ENCODE measurements around the gene KCNK15.

The KCNK15 gene

DNA sequence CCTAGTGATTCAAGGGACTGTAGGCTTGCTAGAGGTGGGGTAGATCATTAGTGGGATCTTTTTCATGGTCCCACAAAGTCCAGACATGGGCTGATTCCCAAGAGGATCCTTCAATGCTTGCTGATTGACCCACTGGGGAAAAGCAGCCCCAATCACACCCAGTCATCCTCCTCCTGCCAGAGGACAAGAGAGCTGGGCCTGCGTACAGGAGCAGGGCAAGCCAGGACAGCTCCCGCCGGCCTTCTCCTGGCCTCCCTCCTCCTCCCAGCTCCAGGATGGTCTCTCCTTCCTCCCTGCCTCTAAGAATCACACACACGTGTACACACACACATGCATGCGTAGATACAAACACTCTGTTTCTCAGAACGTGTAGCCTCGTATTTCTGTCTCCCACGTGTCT is 27.0 kb downstream of the KCNK15 start:
- H3K9me3 ChIP-seq (ENCODE audit: control insufficient read depth in 2 of 2, low read length in 2 of 2), result no peaks in the 10 kb centered on the region
- peaks cover 0 to 47% of the 10 kb centered on the region in 2 donors for H3K27me3 ChIP-seq (ENCODE audit: control insufficient read depth in 1 of 2, insufficient read depth in 2 of 2, low read length in 2 of 2)
- H3K27ac ChIP-seq (ENCODE audit: low read length), result no peak overlapping the region

DNA sequence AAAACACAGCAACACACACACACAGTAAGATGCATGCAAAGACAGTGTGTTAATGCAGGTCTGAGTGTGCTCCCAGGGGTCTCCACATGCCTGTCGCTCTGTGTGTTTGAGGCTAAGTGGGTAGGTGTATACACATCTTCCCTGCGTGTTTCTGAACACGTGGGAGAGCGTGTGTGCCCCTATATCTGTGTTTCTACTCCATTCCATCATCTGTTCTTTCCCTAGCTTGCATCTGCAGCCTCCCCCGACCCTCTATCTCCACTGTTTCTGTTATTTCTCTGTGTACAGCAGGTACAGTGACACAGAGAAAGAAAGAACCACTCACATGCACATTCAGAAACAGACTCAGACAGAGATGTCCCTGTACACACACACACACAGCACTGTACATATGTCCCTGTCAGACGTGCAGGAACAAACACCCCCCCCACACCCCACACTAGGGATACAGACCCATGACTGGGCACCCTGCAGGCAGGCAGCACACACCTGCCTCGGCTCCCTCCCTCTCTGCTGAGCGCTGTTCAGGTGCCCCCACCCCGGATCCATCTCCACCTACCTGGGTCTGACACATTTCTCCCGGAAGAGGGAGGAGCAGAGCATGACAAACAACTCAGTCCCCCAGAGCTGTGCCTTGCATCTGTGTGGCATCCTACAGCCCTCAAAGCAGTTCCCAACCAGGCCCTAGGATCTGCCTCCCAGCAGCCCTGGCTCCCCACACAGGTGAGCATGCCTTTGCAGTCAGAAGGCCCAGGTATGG is 27.6 kb downstream of the KCNK15 start:
- no peak overlapping the region for H3K4me3 ChIP-seq (ENCODE audit: low read length in 2 of 2)
- H3K9me3 ChIP-seq (ENCODE audit: control insufficient read depth in 2 of 2, low read length in 2 of 2), result no peaks in the 10 kb centered on the region
- no peak overlapping the region for H3K9ac ChIP-seq (ENCODE audit: low read length in 2 of 2)
- H3K36me3 ChIP-seq (ENCODE audit: control insufficient read depth in 2 of 2, insufficient read depth in 2 of 2, low read length in 2 of 2), result no peaks in the 10 kb centered on the region
- H3K4me1 ChIP-seq (ENCODE audit: control insufficient read depth, insufficient read depth, low read length), result no peaks in the 10 kb centered on the region
- peaks cover 0 to 44% of the 10 kb centered on the region in 2 donors for H3K27me3 ChIP-seq (ENCODE audit: control insufficient read depth in 1 of 2, insufficient read depth in 2 of 2, low read length in 2 of 2)
- H3K27ac ChIP-seq (ENCODE audit: low read length), result no peak overlapping the region

More for the DNA sequence above, 27.0 kb downstream of the KCNK15 start:
- Histone ChIP-seq H3K4me3 (ENCODE audit: low read length in 2 of 2) (no peak overlapping the region), H3K9ac (ENCODE audit: low read length in 2 of 2) (no peak overlapping the region), H3K4me1 (ENCODE audit: control insufficient read depth, insufficient read depth, low read length) (no peaks in the 10 kb centered on the region), H3K36me3 (ENCODE audit: control insufficient read depth in 2 of 2, insufficient read depth in 2 of 2, low read length in 2 of 2) (no peaks in the 10 kb centered on the region)

DNA sequence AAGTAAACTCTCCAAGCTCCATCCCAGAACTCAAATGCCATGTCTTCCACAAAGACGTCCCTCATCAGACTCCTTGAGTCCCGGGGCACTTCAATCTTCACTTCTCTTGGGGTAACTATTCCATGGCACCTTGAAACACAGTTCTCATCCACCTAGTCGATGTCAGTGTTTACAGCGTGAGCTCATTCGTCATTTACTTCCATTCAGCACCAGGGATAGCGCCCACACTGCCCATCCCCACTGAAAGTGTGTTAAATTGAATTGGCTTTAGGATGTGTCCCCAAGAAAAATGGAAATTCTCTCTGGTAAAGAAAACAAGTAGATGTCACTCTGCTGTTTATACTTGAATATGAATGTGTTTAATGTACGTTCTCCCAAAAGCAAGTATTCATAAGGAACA is 31.3 kb downstream of the KCNK15 start:
- Histone ChIP-seq H3K4me1 (ENCODE audit: control insufficient read depth, insufficient read depth, low read length) (no peaks in the 10 kb centered on the region), H3K9ac (ENCODE audit: low read length in 2 of 2) (no peak overlapping the region), H3K9me3 (ENCODE audit: control insufficient read depth in 2 of 2, low read length in 2 of 2) (peaks cover 0 to 4% of the 10 kb centered on the region in 2 donors), H3K27ac (ENCODE audit: low read length) (no peak overlapping the region), H3K4me3 (ENCODE audit: low read length in 2 of 2) (no peak overlapping the region), H3K36me3 (ENCODE audit: control insufficient read depth in 2 of 2, insufficient read depth in 2 of 2, low read length in 2 of 2) (no peaks in the 10 kb centered on the region), H3K27me3 (ENCODE audit: control insufficient read depth in 1 of 2, insufficient read depth in 2 of 2, low read length in 2 of 2) (peaks cover 0 to 27% of the 10 kb centered on the region in 2 donors)

DNA sequence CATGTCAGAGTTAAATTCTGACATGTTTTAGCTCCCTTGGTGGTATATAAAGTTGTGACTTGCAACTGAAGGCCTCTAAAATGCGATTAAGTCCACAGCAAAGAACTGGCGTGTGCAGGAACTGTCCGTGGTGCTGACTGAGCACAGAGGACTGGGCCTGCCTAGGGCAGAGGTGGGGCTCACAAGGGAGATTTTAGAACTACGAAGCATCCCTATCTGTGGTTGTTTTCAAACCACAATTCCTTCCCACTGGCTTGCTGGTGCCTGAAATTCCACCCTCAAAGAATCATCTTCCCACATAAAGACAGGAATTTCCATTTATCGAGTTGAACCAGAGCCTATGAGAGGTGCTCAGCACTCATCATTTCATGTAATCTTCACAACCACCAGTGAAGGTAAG is 34.6 kb downstream of the KCNK15 start:
- Histone ChIP-seq H3K9ac (ENCODE audit: low read length in 2 of 2) (no peak overlapping the region), H3K4me1 (ENCODE audit: control insufficient read depth, insufficient read depth, low read length) (no peaks in the 10 kb centered on the region), H3K36me3 (ENCODE audit: control insufficient read depth in 2 of 2, insufficient read depth in 2 of 2, low read length in 2 of 2) (no peaks in the 10 kb centered on the region), H3K27me3 (ENCODE audit: control insufficient read depth in 1 of 2, insufficient read depth in 2 of 2, low read length in 2 of 2) (peaks cover 0 to 10% of the 10 kb centered on the region in 2 donors), H3K27ac (ENCODE audit: low read length) (no peak overlapping the region), H3K9me3 (ENCODE audit: control insufficient read depth in 2 of 2, low read length in 2 of 2) (peaks cover 0 to 6% of the 10 kb centered on the region in 2 donors), H3K4me3 (ENCODE audit: low read length in 2 of 2) (no peak overlapping the region)

DNA sequence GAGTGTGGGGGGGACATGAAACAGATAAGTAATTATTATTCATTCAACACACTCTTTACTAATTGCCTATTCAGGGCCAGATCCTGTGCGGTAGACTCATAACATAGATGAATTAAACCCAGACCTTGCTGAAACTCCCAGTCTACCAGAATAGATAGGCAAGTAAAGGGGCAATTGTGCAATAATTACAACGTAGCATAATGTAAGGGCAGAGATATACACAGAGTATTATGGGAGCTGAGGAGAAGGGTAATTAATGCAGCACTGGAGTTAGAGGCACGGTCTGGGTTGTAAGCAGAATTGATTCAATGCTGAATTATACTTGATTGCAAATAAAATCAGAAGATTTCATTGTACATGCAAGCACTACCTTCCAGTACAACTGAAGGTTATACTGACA is 35.5 kb downstream of the KCNK15 start:
- Histone ChIP-seq H3K4me3 (ENCODE audit: low read length in 2 of 2) (no peak overlapping the region), H3K9ac (ENCODE audit: low read length in 2 of 2) (no peak overlapping the region), H3K27me3 (ENCODE audit: control insufficient read depth in 1 of 2, insufficient read depth in 2 of 2, low read length in 2 of 2) (peaks cover 0 to 7% of the 10 kb centered on the region in 2 donors), H3K9me3 (ENCODE audit: control insufficient read depth in 2 of 2, low read length in 2 of 2) (peaks cover 0 to 6% of the 10 kb centered on the region in 2 donors), H3K4me1 (ENCODE audit: control insufficient read depth, insufficient read depth, low read length) (no peaks in the 10 kb centered on the region), H3K36me3 (ENCODE audit: control insufficient read depth in 2 of 2, insufficient read depth in 2 of 2, low read length in 2 of 2) (no peaks in the 10 kb centered on the region), H3K27ac (ENCODE audit: low read length) (no peak overlapping the region)

- no peak overlapping the region for H3K4me3 ChIP-seq (ENCODE audit: low read length in 2 of 2)
- H3K36me3 ChIP-seq (ENCODE audit: control insufficient read depth in 2 of 2, insufficient read depth in 2 of 2, low read length in 2 of 2), result no peaks in the 10 kb centered on the region
- H3K9me3 ChIP-seq (ENCODE audit: control insufficient read depth in 2 of 2, low read length in 2 of 2), result peaks cover 0 to 6% of the 10 kb centered on the region in 2 donors
- H3K9ac ChIP-seq (ENCODE audit: low read length in 2 of 2), result no peak overlapping the region
- no peaks in the 10 kb centered on the region for H3K4me1 ChIP-seq (ENCODE audit: control insufficient read depth, insufficient read depth, low read length)
- H3K27me3 ChIP-seq (ENCODE audit: control insufficient read depth in 1 of 2, insufficient read depth in 2 of 2, low read length in 2 of 2), result peaks cover 0 to 7% of the 10 kb centered on the region in 2 donors
- H3K27ac ChIP-seq (ENCODE audit: low read length), result no peak overlapping the region
Measured at GRCh38 chr20:44781791-44782190, 36.1 kb downstream of the KCNK15 start.

GRCh38 chr20:44784688-44785087 is 39.0 kb downstream of the KCNK15 start:
- Histone ChIP-seq H3K4me3 (ENCODE audit: low read length in 2 of 2) (no peak overlapping the region), H3K27ac (ENCODE audit: low read length) (no peak overlapping the region), H3K4me1 (ENCODE audit: control insufficient read depth, insufficient read depth, low read length) (no peaks in the 10 kb centered on the region), H3K9me3 (ENCODE audit: control insufficient read depth in 2 of 2, low read length in 2 of 2) (peaks cover 0 to 6% of the 10 kb centered on the region in 2 donors), H3K27me3 (ENCODE audit: control insufficient read depth in 1 of 2, insufficient read depth in 2 of 2, low read length in 2 of 2) (peaks cover 0 to 4% of the 10 kb centered on the region in 2 donors), H3K36me3 (ENCODE audit: control insufficient read depth in 2 of 2, insufficient read depth in 2 of 2, low read length in 2 of 2) (no peaks in the 10 kb centered on the region), H3K9ac (ENCODE audit: low read length in 2 of 2) (no peak overlapping the region)

DNA sequence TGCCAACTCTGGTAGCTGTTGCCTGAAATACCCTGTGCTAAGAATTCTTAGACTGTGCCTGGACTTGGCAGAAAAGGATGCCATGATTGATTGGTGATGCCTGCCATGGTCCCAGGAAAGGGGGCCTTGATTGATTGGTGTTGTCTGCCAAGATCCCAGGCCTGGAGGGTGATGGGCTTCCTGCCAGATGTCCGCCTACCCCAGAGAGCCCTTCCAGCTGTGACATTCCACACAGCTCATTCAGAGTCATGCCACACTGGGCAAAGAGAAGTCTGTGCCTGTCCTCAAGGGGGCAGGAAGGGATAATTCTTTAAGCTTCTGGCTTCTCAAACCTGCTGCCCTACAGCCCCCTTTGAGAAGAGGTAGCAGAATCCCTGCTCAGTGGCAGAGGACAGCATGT is 40.1 kb downstream of the KCNK15 start:
- Histone ChIP-seq H3K36me3 (ENCODE audit: control insufficient read depth in 2 of 2, insufficient read depth in 2 of 2, low read length in 2 of 2) (no peaks in the 10 kb centered on the region), H3K9ac (ENCODE audit: low read length in 2 of 2) (no peak overlapping the region), H3K4me1 (ENCODE audit: control insufficient read depth, insufficient read depth, low read length) (no peaks in the 10 kb centered on the region), H3K9me3 (ENCODE audit: control insufficient read depth in 2 of 2, low read length in 2 of 2) (peaks cover 0 to 6% of the 10 kb centered on the region in 2 donors), H3K4me3 (ENCODE audit: low read length in 2 of 2) (no peak overlapping the region), H3K27me3 (ENCODE audit: control insufficient read depth in 1 of 2, insufficient read depth in 2 of 2, low read length in 2 of 2) (peaks cover 0 to 7% of the 10 kb centered on the region in 2 donors), H3K27ac (ENCODE audit: low read length) (no peak overlapping the region)

DNA sequence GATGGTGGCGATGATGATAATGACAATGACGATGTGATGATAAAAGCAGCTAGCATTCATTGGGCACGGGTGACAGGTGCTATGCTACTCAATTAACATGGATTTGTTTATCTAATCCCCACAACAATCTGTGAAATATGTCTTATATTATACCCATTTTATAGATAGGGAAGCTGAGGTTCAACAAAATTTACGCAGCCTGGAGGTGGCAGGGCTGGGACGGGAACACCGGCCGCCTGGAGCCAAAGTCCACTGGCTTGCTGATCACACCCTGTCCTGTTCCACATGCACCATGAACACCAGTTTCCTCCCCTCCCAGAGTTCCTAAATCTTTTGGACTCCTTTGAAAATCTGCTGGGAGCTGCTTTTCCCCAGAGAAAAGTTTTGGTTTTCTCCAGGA is 41.6 kb downstream of the KCNK15 start:
- Histone ChIP-seq H3K9me3 (ENCODE audit: control insufficient read depth in 2 of 2, low read length in 2 of 2) (no peaks in the 10 kb centered on the region), H3K4me1 (ENCODE audit: control insufficient read depth, insufficient read depth, low read length) (no peaks in the 10 kb centered on the region), H3K4me3 (ENCODE audit: low read length in 2 of 2) (no peak overlapping the region), H3K36me3 (ENCODE audit: control insufficient read depth in 2 of 2, insufficient read depth in 2 of 2, low read length in 2 of 2) (no peaks in the 10 kb centered on the region), H3K9ac (ENCODE audit: low read length in 2 of 2) (no peak overlapping the region), H3K27ac (ENCODE audit: low read length) (no peak overlapping the region), H3K27me3 (ENCODE audit: control insufficient read depth in 1 of 2, insufficient read depth in 2 of 2, low read length in 2 of 2) (peaks cover 0 to 5% of the 10 kb centered on the region in 2 donors)

- no peak overlapping the region for H3K4me3 ChIP-seq (ENCODE audit: low read length in 2 of 2)
- H3K27ac ChIP-seq (ENCODE audit: low read length), result no peak overlapping the region
- peaks cover 0 to 6% of the 10 kb centered on the region in 2 donors for H3K27me3 ChIP-seq (ENCODE audit: control insufficient read depth in 1 of 2, insufficient read depth in 2 of 2, low read length in 2 of 2)
- H3K9ac ChIP-seq (ENCODE audit: low read length in 2 of 2), result no peak overlapping the region
- H3K4me1 ChIP-seq (ENCODE audit: control insufficient read depth, insufficient read depth, low read length), result no peaks in the 10 kb centered on the region
- H3K36me3 ChIP-seq (ENCODE audit: control insufficient read depth in 2 of 2, insufficient read depth in 2 of 2, low read length in 2 of 2), result no peaks in the 10 kb centered on the region
- no peaks in the 10 kb centered on the region for H3K9me3 ChIP-seq (ENCODE audit: control insufficient read depth in 2 of 2, low read length in 2 of 2)
Measured at GRCh38 chr20:44788706-44789456, 43.2 kb downstream of the KCNK15 start.

All from stomach smooth muscle (tissue), 2 donors.